NCI-H460 (cell line): ENCODE results near the gene PCDHGA11. TPM values are rescaled to one million over a fixed set of nuclear protein-coding genes. Genes with fewer than 3 reads are reported as not detected.
"Not testable (repeated sequence)": the region's sequence is repeated elsewhere in the genome, so short reads cannot be mapped to it uniquely, and the experiment has no call there.

Experiments
- DNase-seq: peaks from one replicate; pipeline ENCODE4 v3.0.0-alpha.2; 2016; ENCODE audit warnings: low read depth; ENCODE audit errors: extremely low read depth
- total RNA-seq: library from RNA; depleted of rRNA; stranded (reverse); fragments of >200 nt; shearing (Covaris generic); gene quantifications from 2 replicates; pipeline ENCODE4 v1.2.3, GENCODE V29; 2014

PCDHGA11 gene
- total RNA-seq, 1 experiment from 2014 or later = 0.87 TPM

GRCh38 chr5:141397756-141398551, 22.9 kb upstream of the PCDHGA11 start, which contains the start of gene PCDHGB5:
PCDHGB5 (plus strand) TSS chr5:141397947; CDS start chr5:141398128, 181 bp downstream.
- not testable (repeated sequence) for DNase-seq

DNA sequence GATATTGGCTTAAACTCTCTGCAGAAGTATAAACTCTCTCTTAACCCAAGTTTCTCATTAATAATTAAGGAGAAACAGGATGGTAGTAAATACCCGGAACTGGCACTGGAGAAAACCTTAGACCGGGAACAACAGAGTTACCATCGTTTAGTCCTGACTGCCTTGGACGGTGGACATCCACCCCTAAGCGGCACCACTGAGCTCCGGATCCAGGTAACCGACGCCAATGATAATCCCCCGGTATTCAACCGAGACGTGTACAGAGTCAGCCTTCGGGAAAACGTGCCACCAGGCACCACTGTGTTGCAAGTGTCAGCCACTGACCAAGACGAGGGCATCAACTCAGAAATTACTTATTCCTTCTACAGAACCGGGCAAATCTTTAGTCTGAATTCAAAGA, 22.2 kb upstream of the PCDHGA11 start:
- no peak for DNase-seq

GRCh38 chr5:141399555-141400258, 21.1 kb upstream of the PCDHGA11 start:
- no peak for DNase-seq

DNA sequence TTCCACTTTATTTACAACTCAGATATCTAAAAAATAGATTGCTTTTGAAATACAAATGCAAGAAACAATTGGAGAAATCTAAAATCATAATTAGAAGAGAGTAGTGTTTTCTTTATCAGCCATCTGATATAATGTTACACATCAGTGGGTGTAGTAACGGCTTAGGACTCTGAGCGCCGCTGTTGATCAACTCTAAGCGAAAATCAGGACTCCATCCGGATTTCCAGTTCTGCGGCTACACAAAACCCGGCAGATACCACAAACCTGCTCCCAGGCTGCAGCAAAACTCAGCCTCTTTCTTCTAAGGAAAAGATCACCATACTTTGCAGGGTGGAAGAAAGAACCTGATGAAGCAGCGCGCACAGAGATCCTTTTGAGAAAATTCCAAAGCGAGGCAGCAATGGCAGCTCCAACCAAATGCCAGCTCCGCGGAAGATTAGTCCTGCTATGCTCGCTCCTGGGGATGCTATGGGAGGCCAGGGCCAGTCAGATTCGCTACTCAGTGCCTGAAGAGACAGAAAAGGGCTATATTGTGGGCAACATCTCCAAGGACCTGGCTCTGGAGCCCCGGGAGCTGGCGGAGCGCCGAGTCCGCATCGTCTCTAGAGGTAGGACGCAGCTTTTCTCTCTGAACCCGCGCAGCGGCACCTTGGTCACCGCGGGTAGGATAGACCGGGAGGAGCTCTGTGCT, 18.2 kb upstream of the PCDHGA11 start, which contains the start of gene PCDHGA9:
PCDHGA9 (plus strand) TSS at position 226 of the 691 bp plus-strand sequence; CDS start at position 401, 175 bp downstream.
- peak; percentile 33 for DNase-seq

- DNase-seq = no peak
Measured at GRCh38 chr5:141403387-141403786, 17.5 kb upstream of the PCDHGA11 start.

- DNase-seq = not testable (repeated sequence)
Measured at GRCh38 chr5:141407790-141408505, 12.9 kb upstream of the PCDHGA11 start, which contains the start of gene PCDHGB6. PCDHGB6 (plus strand) TSS chr5:141408021; CDS start chr5:141408203, 182 bp downstream.

- no peak for DNase-seq
Measured at GRCh38 chr5:141409598-141410306, 11.1 kb upstream of the PCDHGA11 start.

DNA sequence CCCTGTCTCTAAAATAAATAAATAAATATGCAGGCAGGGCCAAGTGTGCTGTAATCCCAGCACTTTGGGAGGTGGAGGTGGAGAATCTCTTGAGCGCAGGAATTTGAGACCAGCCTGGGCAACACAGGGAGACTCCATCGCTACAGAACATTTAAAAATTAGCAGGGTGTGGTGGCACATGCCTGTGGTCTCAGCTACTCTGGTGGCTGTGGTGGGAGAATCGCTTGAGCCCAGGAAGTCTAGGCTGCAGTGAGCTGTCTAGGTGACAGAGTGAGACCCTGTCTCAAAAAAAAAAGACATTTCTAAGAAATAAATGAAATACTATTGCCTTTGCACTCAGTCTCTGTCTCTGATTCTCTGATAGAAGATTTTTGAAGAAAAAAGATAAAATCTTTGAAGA, 9.3 kb upstream of the PCDHGA11 start:
- no peak for DNase-seq

GRCh38 chr5:141412854-141413539, 7.9 kb upstream of the PCDHGA11 start, which contains the start of gene PCDHGA10:
PCDHGA10 (plus strand) TSS chr5:141412987; CDS start chr5:141413176, 189 bp downstream.
- peak; percentile 82 for DNase-seq

GRCh38 chr5:141413540-141414069, 7.2 kb upstream of the PCDHGA11 start:
- DNase-seq = no peak

- not testable (repeated sequence) for DNase-seq
Measured at GRCh38 chr5:141414548-141415274, 6.1 kb upstream of the PCDHGA11 start.

GRCh38 chr5:141415275-141415618, 5.6 kb upstream of the PCDHGA11 start:
- DNase-seq = not testable (repeated sequence)

DNA sequence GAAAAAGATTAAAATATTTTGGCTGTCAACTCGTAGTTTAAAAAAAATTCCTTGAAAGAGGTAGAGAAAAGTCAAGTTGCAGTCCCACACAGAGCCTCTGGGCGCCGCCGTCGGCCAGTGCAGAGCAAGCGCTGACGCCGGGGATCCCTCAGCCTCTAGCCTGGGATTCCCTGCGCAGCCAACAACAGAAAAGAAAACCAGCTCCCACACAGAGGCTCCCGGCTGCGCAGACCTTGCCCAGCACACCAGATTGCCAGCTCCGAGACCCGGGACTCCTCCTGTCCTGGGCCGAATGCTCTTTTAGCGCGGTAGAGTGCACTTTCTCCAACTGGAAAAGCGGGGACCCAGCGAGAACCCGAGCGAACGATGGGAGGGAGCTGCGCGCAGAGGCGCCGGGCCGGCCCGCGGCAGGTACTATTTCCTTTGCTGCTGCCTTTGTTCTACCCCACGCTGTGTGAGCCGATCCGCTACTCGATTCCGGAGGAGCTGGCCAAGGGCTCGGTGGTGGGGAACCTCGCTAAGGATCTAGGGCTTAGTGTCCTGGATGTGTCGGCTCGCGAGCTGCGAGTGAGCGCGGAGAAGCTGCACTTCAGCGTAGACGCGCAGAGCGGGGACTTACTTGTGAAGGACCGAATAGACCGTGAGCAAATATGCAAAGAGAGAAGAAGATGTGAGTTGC, 3.2 kb upstream of the PCDHGA11 start, which contains the start of gene PCDHGB7:
PCDHGB7 (plus strand) TSS at position 184 of the 679 bp plus-strand sequence; CDS start at position 367, 183 bp downstream.
- not testable (repeated sequence) for DNase-seq

GRCh38 chr5:141419074-141419880, 1.6 kb upstream of the PCDHGA11 start:
- DNase-seq = no peak

DNA sequence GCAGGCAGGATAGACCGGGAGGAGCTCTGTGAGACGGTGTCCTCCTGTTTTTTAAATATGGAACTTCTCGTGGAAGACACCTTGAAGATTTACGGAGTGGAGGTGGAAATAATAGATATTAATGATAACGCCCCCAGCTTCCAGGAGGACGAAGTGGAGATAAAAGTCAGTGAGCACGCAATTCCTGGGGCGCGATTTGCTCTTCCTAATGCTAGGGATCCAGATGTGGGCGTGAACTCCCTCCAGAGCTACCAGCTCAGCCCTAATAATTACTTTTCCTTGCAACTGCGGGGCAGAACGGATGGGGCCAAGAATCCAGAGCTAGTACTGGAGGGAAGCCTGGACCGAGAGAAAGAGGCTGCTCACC, 621 bp downstream of the PCDHGA11 start:
- no peak for DNase-seq

- no peak for DNase-seq
Measured at GRCh38 chr5:141422742-141423291, 2.0 kb downstream of the PCDHGA11 start.
